Endodermal cell (in vitro differentiated cells): Measurements from ENCODE around the gene DSG1. TPM values are rescaled to one million over a fixed set of nuclear protein-coding genes. Genes with fewer than 3 reads are reported as not detected.

Experiments used
- DNase-seq: peaks from one replicate; pipeline ENCODE4 v3.0.0-alpha.2; 2017
- H3K27ac ChIP-seq: 2 replicates; pipeline ENCODE4 v1.5.1; 2013; ENCODE audit warnings: mild to moderate bottlenecking, low read depth, low read length, moderate library complexity
- H3K27me3 ChIP-seq: 2 replicates; pipeline ENCODE4 v1.6.1; 2013; ENCODE audit warnings: mild to moderate bottlenecking, low read length, moderate library complexity; ENCODE audit not compliant: insufficient read depth, control insufficient read depth, poor library complexity, severe bottlenecking
- H3K36me3 ChIP-seq: 2 replicates; pipeline ENCODE4 v1.7.0; 2013; ENCODE audit warnings: mild to moderate bottlenecking, low read length, moderate library complexity; ENCODE audit not compliant: control insufficient read depth, insufficient read depth
- H3K4me1 ChIP-seq: one replicate; pipeline ENCODE4 v1.7.0; 2013; ENCODE audit warnings: low read length; ENCODE audit not compliant: control insufficient read depth, insufficient read depth
- H3K4me3 ChIP-seq: 2 replicates; pipeline ENCODE4 v1.5.1; 2013; ENCODE audit warnings: mild to moderate bottlenecking, low read length, moderate library complexity
- H3K9ac ChIP-seq: 2 replicates; pipeline ENCODE4 v1.6.1; 2013; ENCODE audit warnings: mild to moderate bottlenecking, low read length, moderate library complexity; ENCODE audit not compliant: poor library complexity, severe bottlenecking; ENCODE audit errors: extremely low read depth
- H3K9me3 ChIP-seq: 2 replicates; pipeline ENCODE4 v1.6.1; 2013; ENCODE audit warnings: mild to moderate bottlenecking, low read length, moderate library complexity; ENCODE audit not compliant: control insufficient read depth
- H3K27ac Mint-ChIP-seq: 2 replicates; pipeline ENCODE4 v1.8.0; 2020; ENCODE audit warnings: mixed read lengths
- H3K27me3 Mint-ChIP-seq: 2 replicates; pipeline ENCODE4 v1.8.0; 2021; ENCODE audit warnings: mild to moderate bottlenecking, mixed read lengths; ENCODE audit not compliant: insufficient read depth
- H3K36me3 Mint-ChIP-seq: 2 replicates; pipeline ENCODE4 v1.8.0; 2020; ENCODE audit warnings: low read depth, mixed read lengths
- H3K4me1 Mint-ChIP-seq: 2 replicates; pipeline ENCODE4 v1.8.0; 2020; ENCODE audit warnings: mixed read lengths
- H3K4me3 Mint-ChIP-seq: 2 replicates; pipeline ENCODE4 v1.8.0; 2020; ENCODE audit warnings: mild to moderate bottlenecking, moderate library complexity, mixed read lengths
- H3K9me3 Mint-ChIP-seq: 2 replicates; pipeline ENCODE4 v1.8.0; 2020; ENCODE audit warnings: mild to moderate bottlenecking, mixed read lengths
- CTCF ChIP-seq: fragments of 200-600 bp; sonication (generic); conservative IDR thresholded peaks from 2 replicates; pipeline ENCODE4 v1.5.0; 2021; ENCODE audit warnings: antibody characterized with exemption, mild to moderate bottlenecking
- WGBS, 2 experiments: methylation state at CpG; one replicate each; pipeline versions ENCODE4 v1.1.5 to v1.1.7; 2013; ENCODE audit warnings: missing lambda C conversion rate in 2 of 2, mixed read lengths in 1 of 2; ENCODE audit not compliant: insufficient coverage in 1 of 2, insufficient read length in 1 of 2; 5-methylcytosine and 5-hydroxymethylcytosine counted together
- total RNA-seq, 2 donors: library from RNA; stranded (reverse); fragmentation: NEBNext Ultra II Directional in 1 of 2; extraction: Animal tissue kit (Norgen Biotek cat#: 25700) in 1 of 2; gene quantifications; 2 replicates in 1 of 2; 3 replicates in 1 of 2; pipeline ENCODE4 v1.2.1, GENCODE V29; 2021

The DSG1 gene
- total RNA-seq, 2 donors from 2014 or later, result not detected

GRCh38 chr18:31382107-31382506, 64.1 kb downstream of the DSG1 start:
- Histone ChIP-seq H3K27me3 (no peaks in the 10 kb centered on the region), H3K9ac (no peak overlapping the region), H3K4me3 (no peak overlapping the region), H3K27ac (no peak overlapping the region), H3K9me3 (no peaks in the 10 kb centered on the region), H3K36me3 (no peaks in the 10 kb centered on the region), H3K4me1 (no peaks in the 10 kb centered on the region)
- H3K4me3 Mint-ChIP-seq, result no peak overlapping the region
- H3K27me3 Mint-ChIP-seq, result no peaks in the 10 kb centered on the region
- no peaks in the 10 kb centered on the region for H3K36me3 Mint-ChIP-seq
- TF ChIP-seq CTCF, result no peak
- no peaks in the 10 kb centered on the region for H3K4me1 Mint-ChIP-seq
- H3K27ac Mint-ChIP-seq, result no peak overlapping the region
- 84% methylated on average over 2 of the region's 2 CpGs; no CpG with 5 or more reads in 1 of the 2 experiments for WGBS, 2 experiments
- no peak for DNase-seq
- no peaks in the 10 kb centered on the region for H3K9me3 Mint-ChIP-seq

- Histone ChIP-seq H3K27ac (no peak overlapping the region), H3K9ac (no peak overlapping the region), H3K4me3 (no peak overlapping the region), H3K27me3 (no peaks in the 10 kb centered on the region), H3K4me1 (no peaks in the 10 kb centered on the region), H3K9me3 (no peaks in the 10 kb centered on the region), H3K36me3 (no peaks in the 10 kb centered on the region)
- H3K4me3 Mint-ChIP-seq, result no peak overlapping the region
- no peaks in the 10 kb centered on the region for H3K27me3 Mint-ChIP-seq
- no peak for DNase-seq
- peaks cover 3% of the 10 kb centered on the region for H3K4me1 Mint-ChIP-seq
- H3K36me3 Mint-ChIP-seq, result no peaks in the 10 kb centered on the region
- WGBS, 2 experiments, result 88 to 93% methylated on average over 5 to 6 of the region's 6 CpGs
- H3K9me3 Mint-ChIP-seq, result no peaks in the 10 kb centered on the region
- no peak overlapping the region for H3K27ac Mint-ChIP-seq
- no peak for TF ChIP-seq CTCF
Measured at GRCh38 chr18:31386741-31387140, 68.8 kb downstream of the DSG1 start.

- no peaks in the 10 kb centered on the region for H3K27me3 ChIP-seq
- TF ChIP-seq CTCF, result no peak
- H3K9me3 Mint-ChIP-seq, result no peaks in the 10 kb centered on the region
- H3K36me3 Mint-ChIP-seq, result no peaks in the 10 kb centered on the region
- no peak for DNase-seq
- no peaks in the 10 kb centered on the region for H3K4me1 ChIP-seq
- no peak overlapping the region for H3K9ac ChIP-seq
- no peak overlapping the region for H3K27ac ChIP-seq
- peaks cover 8% of the 10 kb centered on the region for H3K4me1 Mint-ChIP-seq
- H3K9me3 ChIP-seq, result no peaks in the 10 kb centered on the region
- H3K27me3 Mint-ChIP-seq, result no peaks in the 10 kb centered on the region
- H3K27ac Mint-ChIP-seq, result no peak overlapping the region
- 80 to 94% methylated on average over 2 to 3 of the region's 3 CpGs for WGBS, 2 experiments
- no peak overlapping the region for H3K4me3 ChIP-seq
- no peaks in the 10 kb centered on the region for H3K36me3 ChIP-seq
- H3K4me3 Mint-ChIP-seq, result no peak overlapping the region
Measured at GRCh38 chr18:31393286-31393685, 75.3 kb downstream of the DSG1 start.
